NT2/D1 (cell line): Measurements from ENCODE around the gene TM2D3.

Experiments
- SUZ12 ChIP-seq: IDR thresholded peaks from 2 replicates; pipeline ENCODE4 v1.6.1; 2011; ENCODE audit not compliant: insufficient read length, insufficient read depth; ENCODE audit errors: extremely low read depth
- YY1 ChIP-seq: IDR thresholded peaks from 2 replicates; pipeline ENCODE4 v1.6.1; 2011; ENCODE audit not compliant: insufficient read length, insufficient read depth

DNA sequence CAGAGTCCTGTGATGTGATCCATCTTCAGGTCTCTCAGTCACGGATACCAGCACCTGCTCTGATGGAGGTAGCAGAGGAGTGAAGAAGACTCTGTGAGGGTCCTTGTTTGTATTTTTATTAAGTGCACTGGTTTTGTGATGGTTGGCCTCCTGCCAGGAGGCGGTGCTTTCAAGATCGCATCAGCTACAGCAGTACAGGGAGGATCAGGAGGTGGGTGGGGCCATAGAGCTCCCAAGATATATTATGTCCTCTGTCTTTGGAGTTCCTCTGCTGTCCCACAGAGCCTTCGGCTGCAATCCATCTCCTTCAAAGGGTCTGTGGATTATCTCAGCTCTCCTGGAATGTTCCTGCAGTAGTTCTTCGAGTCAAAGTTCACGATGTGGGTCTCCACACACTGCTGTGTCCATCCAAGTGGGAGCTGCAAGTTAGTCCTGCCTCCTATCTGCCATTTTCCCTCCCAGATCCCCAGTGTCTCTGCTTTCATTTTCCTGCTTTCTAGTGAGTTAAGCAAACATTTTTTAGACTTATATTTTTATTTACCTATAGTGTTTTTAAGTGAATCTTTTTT is 54.7 kb downstream of the TM2D3 start:
- TF ChIP-seq YY1 (no peak), SUZ12 (no peak)
